Measurements from ENCODE around the gene ATP6V1G1. TPM values are rescaled to one million over a fixed set of nuclear protein-coding genes. Genes with fewer than 3 reads are reported as not detected.
A peak's percentile ranks its signal among the peaks of the same experiment; 100 is the strongest.
"Not testable (repeated sequence)": the region's sequence is repeated elsewhere in the genome, so short reads cannot be mapped to it uniquely, and the experiment has no call there.

The ATP6V1G1 gene
- total RNA-seq, result 92.4 TPM

GRCh38 chr9:114587345-114588202 is at the start of gene ATP6V1G1:
Gene ATP6V1G1 (plus strand): TSS chr9:114587769. CDS start chr9:114587839, 70 bp downstream.
- ATAC-seq, result peak; percentile 97

- ATAC-seq, result peak; percentile 78
Measured at GRCh38 chr9:114538241-114538640, 49.3 kb upstream of the ATP6V1G1 start.

- no peak for ATAC-seq
Measured at GRCh38 chr9:114539701-114540380, 47.7 kb upstream of the ATP6V1G1 start.

GRCh38 chr9:114545055-114545454 is 42.5 kb upstream of the ATP6V1G1 start:
- ATAC-seq, result no peak

- no peak for ATAC-seq
Measured at GRCh38 chr9:114546851-114547250, 40.7 kb upstream of the ATP6V1G1 start.

GRCh38 chr9:114549697-114550330 is 37.8 kb upstream of the ATP6V1G1 start:
- ATAC-seq, result no peak

GRCh38 chr9:114551750-114552685 is 35.6 kb upstream of the ATP6V1G1 start:
- ATAC-seq, result peak; percentile 99

- ATAC-seq, result no peak
Measured at GRCh38 chr9:114552706-114553105, 34.9 kb upstream of the ATP6V1G1 start.

- ATAC-seq, result no peak
Measured at GRCh38 chr9:114553202-114553601, 34.4 kb upstream of the ATP6V1G1 start.

GRCh38 chr9:114555696-114556095 is 31.9 kb upstream of the ATP6V1G1 start:
- no peak for ATAC-seq

- ATAC-seq, result peak; percentile 50
Measured at GRCh38 chr9:114558027-114558675, 29.4 kb upstream of the ATP6V1G1 start.

GRCh38 chr9:114559830-114560513 is 27.6 kb upstream of the ATP6V1G1 start:
- ATAC-seq, result peak; percentile 42

- ATAC-seq, result no peak
Measured at GRCh38 chr9:114560956-114561355, 26.6 kb upstream of the ATP6V1G1 start.

GRCh38 chr9:114561771-114562170 is 25.8 kb upstream of the ATP6V1G1 start:
- no peak for ATAC-seq

- ATAC-seq, result no peak
Measured at GRCh38 chr9:114565204-114565603, 22.4 kb upstream of the ATP6V1G1 start.

- no peak for ATAC-seq
Measured at GRCh38 chr9:114570742-114571141, 16.8 kb upstream of the ATP6V1G1 start.

- no peak for ATAC-seq
Measured at GRCh38 chr9:114571391-114571790, 16.2 kb upstream of the ATP6V1G1 start.

- no peak for ATAC-seq
Measured at GRCh38 chr9:114572199-114572598, 15.4 kb upstream of the ATP6V1G1 start.

- ATAC-seq, result no peak
Measured at GRCh38 chr9:114574438-114574837, 13.1 kb upstream of the ATP6V1G1 start.

GRCh38 chr9:114576779-114577178 is 10.8 kb upstream of the ATP6V1G1 start:
- not testable (repeated sequence) for ATAC-seq

GRCh38 chr9:114578134-114578533 is 9.4 kb upstream of the ATP6V1G1 start:
- not testable (repeated sequence) for ATAC-seq

Measured in esophagus mucosa (tissue), 1 donor.